Osteocyte (in vitro differentiated cells): Measurements from ENCODE around the gene KIRREL3. TPM values are rescaled to one million over a fixed set of nuclear protein-coding genes. Genes with fewer than 3 reads are reported as not detected.

Source experiments
- DNase-seq: peaks from one replicate; pipeline ENCODE4 v3.0.0; 2021; ENCODE audit warnings: mixed read lengths; ENCODE audit not compliant: unreplicated experiment; ENCODE audit errors: extremely low spot score
- H3K27ac Mint-ChIP-seq: one replicate; pipeline ENCODE4 v1.8.0; 2021; ENCODE audit warnings: mild to moderate bottlenecking, mixed read lengths; ENCODE audit not compliant: unreplicated experiment
- H3K27me3 Mint-ChIP-seq: one replicate; pipeline ENCODE4 v1.8.0; 2021; ENCODE audit warnings: mixed read lengths; ENCODE audit not compliant: unreplicated experiment
- H3K36me3 Mint-ChIP-seq: one replicate; pipeline ENCODE4 v1.8.0; 2021; ENCODE audit warnings: mixed read lengths; ENCODE audit not compliant: unreplicated experiment
- H3K4me1 Mint-ChIP-seq: one replicate; pipeline ENCODE4 v1.8.0; 2021; ENCODE audit warnings: mixed read lengths; ENCODE audit not compliant: unreplicated experiment
- H3K4me3 Mint-ChIP-seq: one replicate; pipeline ENCODE4 v1.8.0; 2021; ENCODE audit warnings: mild to moderate bottlenecking, moderate library complexity, mixed read lengths; ENCODE audit not compliant: unreplicated experiment
- H3K9me3 Mint-ChIP-seq: one replicate; pipeline ENCODE4 v1.8.0; 2021; ENCODE audit warnings: mixed read lengths; ENCODE audit not compliant: unreplicated experiment
- CTCF ChIP-seq: fragments of 200-600 bp; sonication (generic); IDR thresholded peaks from 2 replicates; pipeline ENCODE4 v1.5.0; 2021; ENCODE audit warnings: antibody characterized with exemption, mild to moderate bottlenecking, moderate library complexity
- total RNA-seq: library from RNA; stranded (reverse); gene quantifications from 2 replicates; pipeline ENCODE4 v1.2.1, GENCODE V29; 2021

KIRREL3 gene
- total RNA-seq, 1 donor from 2014 or later = 1.2 TPM

- no peak for DNase-seq
- Mint-ChIP-seq H3K27me3 (no peaks in the 10 kb centered on the region), H3K4me1 (no peaks in the 10 kb centered on the region), H3K4me3 (no peak overlapping the region), H3K27ac (no peak overlapping the region), H3K36me3 (no peaks in the 10 kb centered on the region), H3K9me3 (no peaks in the 10 kb centered on the region)
- no peak for TF ChIP-seq CTCF
Observed at GRCh38 chr11:126495281-126496220, 505.0 kb downstream of the KIRREL3 start.

GRCh38 chr11:126494831-126495230 is 505.7 kb downstream of the KIRREL3 start:
- Mint-ChIP-seq H3K27me3 (no peaks in the 10 kb centered on the region), H3K27ac (no peak overlapping the region), H3K36me3 (no peaks in the 10 kb centered on the region), H3K4me1 (no peaks in the 10 kb centered on the region), H3K9me3 (no peaks in the 10 kb centered on the region), H3K4me3 (no peak overlapping the region)
- DNase-seq = no peak
- no peak for TF ChIP-seq CTCF

GRCh38 chr11:126492331-126493082 is 508.1 kb downstream of the KIRREL3 start:
- Mint-ChIP-seq H3K4me3 (no peak overlapping the region), H3K27ac (no peak overlapping the region), H3K36me3 (no peaks in the 10 kb centered on the region), H3K9me3 (no peaks in the 10 kb centered on the region), H3K4me1 (no peaks in the 10 kb centered on the region), H3K27me3 (no peaks in the 10 kb centered on the region)
- DNase-seq = no peak
- TF ChIP-seq CTCF = no peak

DNA sequence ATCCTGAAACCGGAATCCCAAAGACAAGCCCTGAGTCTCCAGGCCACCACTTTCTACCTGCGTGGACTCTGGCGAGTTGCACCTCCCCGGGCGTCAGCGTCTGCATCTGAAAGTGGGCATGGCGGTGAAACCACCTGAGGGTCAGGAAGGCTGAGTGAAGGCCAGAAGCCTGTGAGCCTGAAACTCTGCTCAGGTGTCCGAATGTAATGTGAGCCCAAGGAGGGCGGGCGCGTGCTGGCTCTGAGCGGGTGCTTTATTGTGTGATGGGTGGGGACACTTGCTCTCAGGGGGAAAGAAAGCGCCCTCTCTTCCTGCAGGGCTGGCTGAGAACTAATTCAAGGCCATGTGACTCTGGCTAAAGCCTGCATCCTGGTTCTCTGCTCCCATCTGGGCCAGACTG is 509.5 kb downstream of the KIRREL3 start:
- Mint-ChIP-seq H3K4me1 (no peaks in the 10 kb centered on the region), H3K36me3 (no peaks in the 10 kb centered on the region), H3K27me3 (no peaks in the 10 kb centered on the region), H3K27ac (no peak overlapping the region), H3K4me3 (no peak overlapping the region), H3K9me3 (no peaks in the 10 kb centered on the region)
- no peak for DNase-seq
- no peak for TF ChIP-seq CTCF
